ENCODE results near the gene DNASE1L3. TPM values are rescaled to one million over a fixed set of nuclear protein-coding genes. Genes with fewer than 3 reads are reported as not detected.

The DNASE1L3 gene
- polyA plus RNA-seq, 2 of the 4 experiments (the other 2 are of a cell fraction): 0.19 TPM; not detected in 1

DNA sequence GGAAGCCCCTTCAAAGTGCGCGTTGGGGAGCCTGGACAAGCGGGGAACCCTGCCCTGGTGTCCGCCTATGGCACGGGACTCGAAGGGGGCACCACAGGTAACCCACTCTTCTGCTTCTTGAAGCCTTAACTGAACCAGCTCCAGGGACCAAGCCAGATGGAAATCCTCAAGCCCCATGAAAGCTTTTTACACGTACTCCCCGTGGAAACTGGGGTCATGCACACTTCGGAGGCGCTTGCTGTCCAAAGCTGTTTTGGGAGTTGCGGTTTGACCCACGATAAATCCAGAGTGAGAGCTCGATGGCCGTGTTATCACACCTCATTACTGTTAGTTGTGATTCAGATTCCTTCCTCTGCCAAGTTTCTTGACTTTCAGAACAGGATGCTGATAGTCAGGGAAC, 47.5 kb downstream of the DNASE1L3 start:
- H3K4me3 ChIP-seq: peak overlapping the region; percentile 5; the same call in 1 of the 3 replicates
- H3K9me3 ChIP-seq: no peaks in the 10 kb centered on the region
- no peak for ATAC-seq
- no peak for FAIRE-seq
- POLR2A ChIA-PET: no interaction called here
- TF ChIP-seq EHF (CRISPR knock-in tag; IDR thresholded peaks at IDR 0.05) (no peak), RARB (CRISPR knock-in tag; IDR thresholded peaks at IDR 0.05) (no peak), RFX5 (IDR thresholded peaks at IDR 0.05) (no peak), CBX8 (IDR thresholded peaks at IDR 0.05) (no peak), POLR2A (IDR thresholded peaks at IDR 0.05; ENCODE audit: low read length) (no peak)
- TF ChIP-seq, protein P1, sequence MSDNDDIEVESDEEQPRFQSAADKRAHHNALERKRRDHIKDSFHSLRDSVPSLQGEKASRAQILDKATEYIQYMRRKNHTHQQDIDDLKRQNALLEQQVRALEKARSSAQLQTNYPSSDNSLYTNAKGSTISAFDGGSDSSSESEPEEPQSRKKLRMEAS (IDR thresholded peaks at IDR 0.05): 0 out of 2 replicates have a peak, but pooled peaks have one; percentile 19
- TF ChIP-seq, protein P2, sequence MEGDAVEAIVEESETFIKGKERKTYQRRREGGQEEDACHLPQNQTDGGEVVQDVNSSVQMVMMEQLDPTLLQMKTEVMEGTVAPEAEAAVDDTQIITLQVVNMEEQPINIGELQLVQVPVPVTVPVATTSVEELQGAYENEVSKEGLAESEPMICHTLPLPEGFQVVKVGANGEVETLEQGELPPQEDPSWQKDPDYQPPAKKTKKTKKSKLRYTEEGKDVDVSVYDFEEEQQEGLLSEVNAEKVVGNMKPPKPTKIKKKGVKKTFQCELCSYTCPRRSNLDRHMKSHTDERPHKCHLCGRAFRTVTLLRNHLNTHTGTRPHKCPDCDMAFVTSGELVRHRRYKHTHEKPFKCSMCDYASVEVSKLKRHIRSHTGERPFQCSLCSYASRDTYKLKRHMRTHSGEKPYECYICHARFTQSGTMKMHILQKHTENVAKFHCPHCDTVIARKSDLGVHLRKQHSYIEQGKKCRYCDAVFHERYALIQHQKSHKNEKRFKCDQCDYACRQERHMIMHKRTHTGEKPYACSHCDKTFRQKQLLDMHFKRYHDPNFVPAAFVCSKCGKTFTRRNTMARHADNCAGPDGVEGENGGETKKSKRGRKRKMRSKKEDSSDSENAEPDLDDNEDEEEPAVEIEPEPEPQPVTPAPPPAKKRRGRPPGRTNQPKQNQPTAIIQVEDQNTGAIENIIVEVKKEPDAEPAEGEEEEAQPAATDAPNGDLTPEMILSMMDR (IDR thresholded peaks at IDR 0.05): no peak
- TF ChIP-seq, protein P3, sequence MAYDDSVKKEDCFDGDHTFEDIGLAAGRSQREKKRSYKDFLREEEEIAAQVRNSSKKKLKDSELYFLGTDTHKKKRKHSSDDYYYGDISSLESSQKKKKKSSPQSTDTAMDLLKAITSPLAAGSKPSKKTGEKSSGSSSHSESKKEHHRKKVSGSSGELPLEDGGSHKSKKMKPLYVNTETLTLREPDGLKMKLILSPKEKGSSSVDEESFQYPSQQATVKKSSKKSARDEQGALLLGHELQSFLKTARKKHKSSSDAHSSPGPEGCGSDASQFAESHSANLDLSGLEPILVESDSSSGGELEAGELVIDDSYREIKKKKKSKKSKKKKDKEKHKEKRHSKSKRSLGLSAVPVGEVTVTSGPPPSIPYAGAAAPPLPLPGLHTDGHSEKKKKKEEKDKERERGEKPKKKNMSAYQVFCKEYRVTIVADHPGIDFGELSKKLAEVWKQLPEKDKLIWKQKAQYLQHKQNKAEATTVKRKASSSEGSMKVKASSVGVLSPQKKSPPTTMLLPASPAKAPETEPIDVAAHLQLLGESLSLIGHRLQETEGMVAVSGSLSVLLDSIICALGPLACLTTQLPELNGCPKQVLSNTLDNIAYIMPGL (CRISPR knock-in tag; IDR thresholded peaks at IDR 0.05; ENCODE audit: borderline replicate concordance): no peak
- peak overlapping the region; percentile 70 for H3K4me2 ChIP-seq
- DNase-seq (ENCODE audit: low read depth in 1 of 2, low spot score in 1 of 2): no peak
- peak overlapping the region; percentile 98 for H3K27ac ChIP-seq
- CTCF ChIA-PET: interaction anchor here (0.6 to 1.2 kb wide), 2 partner anchors 10 to 13 kb away, joined by 3 to 5 read pairs; no protein-coding TSS in a partner anchor
- H3K4me1 ChIP-seq: peaks cover 98% of the 10 kb centered on the region
- WGBS (ENCODE audit: missing lambda C conversion rate): 66% methylated on average over 14 of the region's 14 CpGs

DNA sequence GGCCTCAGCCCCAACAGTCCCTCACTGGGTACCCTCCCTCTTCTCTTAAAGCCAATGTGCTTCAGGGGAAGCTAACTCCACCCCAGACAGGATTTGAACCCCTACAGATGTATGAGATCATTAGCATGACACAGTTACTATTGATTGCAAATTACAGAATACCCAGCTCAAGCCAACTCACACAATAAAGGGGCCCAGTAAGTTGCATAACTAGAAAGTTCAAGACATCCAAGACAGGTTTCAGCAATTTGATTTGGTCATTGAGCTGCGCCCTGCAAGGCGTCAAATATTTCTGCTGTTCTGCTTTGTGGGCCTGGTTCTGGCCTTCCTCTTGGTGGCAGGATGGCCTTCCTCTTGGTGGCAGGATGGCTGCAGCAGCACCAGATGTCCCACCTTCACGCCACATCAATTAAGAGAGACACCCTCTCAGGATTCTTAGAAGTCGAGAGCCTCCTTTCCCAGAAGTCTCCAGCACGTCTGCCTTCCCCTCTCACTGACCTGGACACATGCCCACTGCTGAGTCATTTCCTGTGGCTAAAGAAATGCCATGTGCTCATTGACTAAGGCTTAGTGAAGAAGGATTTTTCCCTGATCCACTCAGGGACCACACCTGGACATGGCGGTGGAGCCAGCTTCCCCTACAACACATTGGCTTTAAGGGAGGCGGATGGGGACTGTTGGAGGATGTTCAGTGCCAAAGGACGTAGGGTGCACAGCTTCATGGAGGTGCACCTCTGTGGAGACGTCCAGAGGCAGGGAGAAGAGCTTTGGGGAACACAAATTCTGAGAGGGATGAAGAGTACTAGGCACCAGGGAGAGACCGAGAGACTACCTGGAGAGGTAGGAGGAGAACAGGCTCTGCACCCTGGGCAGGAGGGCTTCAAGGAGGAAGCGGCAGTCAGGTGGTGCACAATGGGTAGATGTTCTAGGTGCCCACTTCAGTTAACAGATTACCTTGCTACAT, 49.1 kb downstream of the DNASE1L3 start:
- peak overlapping the region; percentile 98 for H3K27ac ChIP-seq
- FAIRE-seq (no peak), ATAC-seq (peak; percentile 29 to 31; a peak in 5 of 6 replicates), DNase-seq (ENCODE audit: low read depth in 1 of 2, low spot score in 1 of 2) (peak; percentile 75 to 89)
- WGBS (ENCODE audit: missing lambda C conversion rate): 63% methylated on average over 9 of the region's 11 CpGs
- H3K4me3 ChIP-seq: no peak overlapping the region
- CTCF ChIA-PET: interaction anchor here (1.0 to 2.5 kb wide), 4 partner anchors 10 to 154 kb away, joined by 3 to 6 read pairs (median 4); partner anchors contain the start of gene FLNB
- peaks cover 91% of the 10 kb centered on the region for H3K4me1 ChIP-seq
- no peaks in the 10 kb centered on the region for H3K9me3 ChIP-seq
- peak overlapping the region; percentile 70 for H3K4me2 ChIP-seq
- POLR2A ChIA-PET: no interaction called here
- TF ChIP-seq CHD2 (IDR thresholded peaks at IDR 0.05; ENCODE audit: low read length, partially characterized antibody): no peak
- TF ChIP-seq MAZ (IDR thresholded peaks at IDR 0.05; ENCODE audit: borderline replicate concordance, low read depth, low read length): no peak
- TF ChIP-seq MYC (IDR thresholded peaks at IDR 0.05; ENCODE audit: borderline replicate concordance, low read length): peak; percentile 85
- TF ChIP-seq, protein P1 (IDR thresholded peaks at IDR 0.05): peak; percentile 94
- TF ChIP-seq RCOR1 (IDR thresholded peaks at IDR 0.05; ENCODE audit: low read depth, low read length): no peak
- 0 out of 2 replicates have a peak, but pooled peaks have one; percentile 5 for TF ChIP-seq FOSL2 (IDR thresholded peaks at IDR 0.05)
- peak; percentile 79 for TF ChIP-seq FOSL2 (CRISPR knock-in tag; IDR thresholded peaks at IDR 0.05)
- TF ChIP-seq HOXB13 (CRISPR knock-in tag; IDR thresholded peaks at IDR 0.05; ENCODE audit: low read depth): peak; percentile 87
- TF ChIP-seq RFX5 (IDR thresholded peaks at IDR 0.05): no peak
- TF ChIP-seq, protein P4, sequence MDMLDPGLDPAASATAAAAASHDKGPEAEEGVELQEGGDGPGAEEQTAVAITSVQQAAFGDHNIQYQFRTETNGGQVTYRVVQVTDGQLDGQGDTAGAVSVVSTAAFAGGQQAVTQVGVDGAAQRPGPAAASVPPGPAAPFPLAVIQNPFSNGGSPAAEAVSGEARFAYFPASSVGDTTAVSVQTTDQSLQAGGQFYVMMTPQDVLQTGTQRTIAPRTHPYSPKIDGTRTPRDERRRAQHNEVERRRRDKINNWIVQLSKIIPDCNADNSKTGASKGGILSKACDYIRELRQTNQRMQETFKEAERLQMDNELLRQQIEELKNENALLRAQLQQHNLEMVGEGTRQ (IDR thresholded peaks at IDR 0.05): no peak
- peak; percentile 60 for TF ChIP-seq HOXB5 (CRISPR knock-in tag; IDR thresholded peaks at IDR 0.05)
- TF ChIP-seq RARB (CRISPR knock-in tag; IDR thresholded peaks at IDR 0.05): no peak
- TF ChIP-seq, protein P5, sequence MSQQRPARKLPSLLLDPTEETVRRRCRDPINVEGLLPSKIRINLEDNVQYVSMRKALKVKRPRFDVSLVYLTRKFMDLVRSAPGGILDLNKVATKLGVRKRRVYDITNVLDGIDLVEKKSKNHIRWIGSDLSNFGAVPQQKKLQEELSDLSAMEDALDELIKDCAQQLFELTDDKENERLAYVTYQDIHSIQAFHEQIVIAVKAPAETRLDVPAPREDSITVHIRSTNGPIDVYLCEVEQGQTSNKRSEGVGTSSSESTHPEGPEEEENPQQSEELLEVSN (IDR thresholded peaks at IDR 0.05; ENCODE audit: borderline replicate concordance, low read depth): peak; percentile 82
- TF ChIP-seq ZFP36 (IDR thresholded peaks at IDR 0.05; ENCODE audit: borderline replicate concordance, partially characterized antibody): peak; percentile 19
- TF ChIP-seq MAFK (IDR thresholded peaks at IDR 0.05; ENCODE audit: partially characterized antibody): peak; percentile 70
- TF ChIP-seq FOXS1 (CRISPR knock-in tag; IDR thresholded peaks at IDR 0.05): no peak
- TF ChIP-seq RNF2 (IDR thresholded peaks at IDR 0.05; ENCODE audit: borderline replicate concordance, low read depth): no peak
- peak; percentile 43; the same call in 1 of the 2 replicates for TF ChIP-seq JUNB (IDR thresholded peaks at IDR 0.05)
- TF ChIP-seq, protein P6, sequence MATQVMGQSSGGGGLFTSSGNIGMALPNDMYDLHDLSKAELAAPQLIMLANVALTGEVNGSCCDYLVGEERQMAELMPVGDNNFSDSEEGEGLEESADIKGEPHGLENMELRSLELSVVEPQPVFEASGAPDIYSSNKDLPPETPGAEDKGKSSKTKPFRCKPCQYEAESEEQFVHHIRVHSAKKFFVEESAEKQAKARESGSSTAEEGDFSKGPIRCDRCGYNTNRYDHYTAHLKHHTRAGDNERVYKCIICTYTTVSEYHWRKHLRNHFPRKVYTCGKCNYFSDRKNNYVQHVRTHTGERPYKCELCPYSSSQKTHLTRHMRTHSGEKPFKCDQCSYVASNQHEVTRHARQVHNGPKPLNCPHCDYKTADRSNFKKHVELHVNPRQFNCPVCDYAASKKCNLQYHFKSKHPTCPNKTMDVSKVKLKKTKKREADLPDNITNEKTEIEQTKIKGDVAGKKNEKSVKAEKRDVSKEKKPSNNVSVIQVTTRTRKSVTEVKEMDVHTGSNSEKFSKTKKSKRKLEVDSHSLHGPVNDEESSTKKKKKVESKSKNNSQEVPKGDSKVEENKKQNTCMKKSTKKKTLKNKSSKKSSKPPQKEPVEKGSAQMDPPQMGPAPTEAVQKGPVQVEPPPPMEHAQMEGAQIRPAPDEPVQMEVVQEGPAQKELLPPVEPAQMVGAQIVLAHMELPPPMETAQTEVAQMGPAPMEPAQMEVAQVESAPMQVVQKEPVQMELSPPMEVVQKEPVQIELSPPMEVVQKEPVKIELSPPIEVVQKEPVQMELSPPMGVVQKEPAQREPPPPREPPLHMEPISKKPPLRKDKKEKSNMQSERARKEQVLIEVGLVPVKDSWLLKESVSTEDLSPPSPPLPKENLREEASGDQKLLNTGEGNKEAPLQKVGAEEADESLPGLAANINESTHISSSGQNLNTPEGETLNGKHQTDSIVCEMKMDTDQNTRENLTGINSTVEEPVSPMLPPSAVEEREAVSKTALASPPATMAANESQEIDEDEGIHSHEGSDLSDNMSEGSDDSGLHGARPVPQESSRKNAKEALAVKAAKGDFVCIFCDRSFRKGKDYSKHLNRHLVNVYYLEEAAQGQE (IDR thresholded peaks at IDR 0.05): no peak
- 0 out of 2 replicates have a peak, but pooled peaks have one; percentile 40 for TF ChIP-seq ZNF302 (CRISPR knock-in tag; IDR thresholded peaks at IDR 0.05)

All from A549 (cell line).